Adrenal gland (tissue), 12 donors: ENCODE data around the gene COL25A1. TPM values are rescaled to one million over a fixed set of nuclear protein-coding genes. Genes with fewer than 3 reads are reported as not detected.

ENCODE experiments used
- DNase-seq, 7 donors: peaks; one replicate each; pipeline ENCODE4 v3.0.0-alpha.2; 2019 to 2020
- H3K27ac ChIP-seq, 5 donors: fragments of 200-600 bp; sonication (generic) in 4 of 5; 1 replicate in 3 of 5; 2 replicates in 2 of 5; pipeline versions ENCODE4 v1.5.1 to v1.8.0; 2016 to 2020; ENCODE audit warnings: mild to moderate bottlenecking in 1 of 5
- H3K27me3 ChIP-seq: fragments of 200-600 bp; 2 replicates; pipeline ENCODE4 v1.8.0; 2021
- H3K36me3 ChIP-seq, 2 donors: fragments of 200-600 bp; replicated peaks in 1 of 2; 1 replicate in 1 of 2; 2 replicates in 1 of 2; pipeline versions ENCODE4 v1.5.1 to v1.8.0; 2018 to 2022
- H3K4me1 ChIP-seq, 2 donors: fragments of 200-600 bp; replicated peaks in 1 of 2; 1 replicate in 1 of 2; 2 replicates in 1 of 2; pipeline versions ENCODE4 v1.5.1 to v1.8.0; 2018 to 2021
- H3K4me3 ChIP-seq, 4 donors: fragments of 200-600 bp; sonication (generic) in 3 of 4; one replicate each; pipeline ENCODE4 v1.5.1; 2016 to 2018
- H3K9me3 ChIP-seq, 3 donors: fragments of 200-600 bp; sonication (generic) in 1 of 3; replicated peaks in 1 of 3; 1 replicate in 2 of 3; 2 replicates in 1 of 3; pipeline versions ENCODE4 v1.5.1 to v1.8.0; 2016 to 2021
- CTCF ChIP-seq, 6 experiments: fragments of 450-650 bp in 4 of 6; fragments of 200-600 bp in 2 of 6; sonication (generic) in 1 of 6; IDR thresholded peaks; 1 replicate in 5 of 6; 2 replicates in 1 of 6; pipeline versions ENCODE4 v1.5.1 to v1.8.0; 2016 to 2021; ENCODE audit warnings: antibody characterized with exemption in 6 of 6, mild to moderate bottlenecking in 2 of 6, moderate library complexity in 1 of 6
- POLR2A ChIP-seq, 2 donors: fragments of 450-650 bp; IDR thresholded peaks; one replicate each; pipeline ENCODE4 v1.6.1; 2017; ENCODE audit warnings: antibody characterized with exemption in 2 of 2, mild to moderate bottlenecking in 2 of 2, moderate library complexity in 1 of 2
- WGBS, 4 donors: extraction: QIAGEN DNeasy Blood & Tissue Kit in 2 of 4; methylation state at CpG; one replicate each; pipeline versions ENCODE4 v1.1.5 to v1.1.7; 2013 to 2017; 5-methylcytosine and 5-hydroxymethylcytosine counted together
- intact Hi-C, 2 donors: fragments of 100-400 bp; cut with DNase I; formaldehyde crosslinking; loops; one replicate each; pipeline versions ENCODE4 v1.14.1 to v1.15.0; 2022 to 2023
- polyA plus RNA-seq, 3 donors: library from polyadenylated mRNA; stranded (reverse); fragments of 200-250 nt in 2 of 3; fragments of 350-450 nt in 1 of 3; fragmentation: Illumina TruSeq in 1 of 3; extraction: RNeasy Lipid Tissue Mini Kit (QIAGEN cat#74804) in 1 of 3; gene quantifications; one replicate each; pipeline ENCODE4 v1.2.3, GENCODE V29; 2013 to 2014
- total RNA-seq, 9 donors: library from RNA; depleted of rRNA in 4 of 9; stranded (reverse); fragments of >200 nt in 4 of 9; fragments of 120-200 nt in 1 of 9; fragmentation: NEBNext Ultra II Directional in 1 of 9; extraction: Animal tissue kit (Norgen Biotek cat#: 25700) in 1 of 9; gene quantifications; one replicate each; pipeline versions ENCODE4 v1.1.0 to v1.2.4, GENCODE V29; 2013 to 2023
- donor health status: healthy with polysubstance abuse.
- donor health status: Bipolar disorder and iron deficiency.
- donor health status: DM: yes; HTN: yes; CAD: no.
- donor health status: DM: no; HTN: no; CAD: no.
- donor health status: DM: no; HTN: no; CAD: no.
- donor health status: DM: yes; HTN: yes; CAD: no.

Gene COL25A1
- total and polyA plus RNA-seq, 12 donors: 0.05 to 2.1 (median 0.47) TPM

GRCh38 chr4:108922191-108922590 is 380.3 kb downstream of the COL25A1 start:
- no peak for TF ChIP-seq CTCF (IDR thresholded peaks at IDR 0.05)
- no peak for TF ChIP-seq POLR2A (IDR thresholded peaks at IDR 0.05)
- no peak overlapping the region for H3K27ac ChIP-seq
- no peaks in the 10 kb centered on the region for H3K27me3 ChIP-seq
- no peak overlapping the region for H3K4me3 ChIP-seq
- no peak for DNase-seq
- intact Hi-C loops: no loop called here
- no peaks in the 10 kb centered on the region for H3K36me3 ChIP-seq
- WGBS, 4 donors: 76 to 83% (median 81%) methylated on average over 5 of the region's 5 CpGs
- no peaks in the 10 kb centered on the region for H3K4me1 ChIP-seq
- H3K9me3 ChIP-seq: no peaks in the 10 kb centered on the region

GRCh38 chr4:108920395-108921087 is 381.9 kb downstream of the COL25A1 start:
- 32 to 66% (median 51%) methylated on average over 2 of the region's 2 CpGs for WGBS, 4 donors
- no peak overlapping the region for H3K4me3 ChIP-seq

GRCh38 chr4:108919226-108919893 is 383.1 kb downstream of the COL25A1 start:
- Histone ChIP-seq H3K4me3 (no peak overlapping the region), H3K27ac (no peak overlapping the region), H3K9me3 (no peaks in the 10 kb centered on the region), H3K27me3 (no peaks in the 10 kb centered on the region), H3K36me3 (no peaks in the 10 kb centered on the region), H3K4me1 (no peaks in the 10 kb centered on the region)
- intact Hi-C loops: no loop called here
- 69 to 84% (median 75%) methylated on average over 5 of the region's 5 CpGs for WGBS, 4 donors
- DNase-seq: no peak
- TF ChIP-seq POLR2A (IDR thresholded peaks at IDR 0.05) (no peak), CTCF (IDR thresholded peaks at IDR 0.05) (no peak)

More at GRCh38 chr4:108920395-108921087, 381.9 kb downstream of the COL25A1 start:
- no peak for TF ChIP-seq POLR2A (IDR thresholded peaks at IDR 0.05)
- no peak for TF ChIP-seq CTCF (IDR thresholded peaks at IDR 0.05)
- H3K4me1 ChIP-seq: no peaks in the 10 kb centered on the region
- no peak for DNase-seq
- no peaks in the 10 kb centered on the region for H3K9me3 ChIP-seq
- no peaks in the 10 kb centered on the region for H3K27me3 ChIP-seq
- H3K27ac ChIP-seq: no peak overlapping the region
- intact Hi-C loops: no loop called here
- H3K36me3 ChIP-seq: no peaks in the 10 kb centered on the region

GRCh38 chr4:108917255-108917654 is 385.2 kb downstream of the COL25A1 start:
- WGBS, 4 donors: 70 to 78% (median 72%) methylated on average over 5 of the region's 5 CpGs
- intact Hi-C loops: no loop called here

More at GRCh38 chr4:108917255-108917654, 385.2 kb downstream of the COL25A1 start:
- Histone ChIP-seq H3K27me3 (no peaks in the 10 kb centered on the region), H3K9me3 (no peaks in the 10 kb centered on the region), H3K4me1 (no peaks in the 10 kb centered on the region), H3K36me3 (no peaks in the 10 kb centered on the region), H3K4me3 (no peak overlapping the region), H3K27ac (no peak overlapping the region)
- DNase-seq: no peak
- TF ChIP-seq CTCF (IDR thresholded peaks at IDR 0.05) (no peak), POLR2A (IDR thresholded peaks at IDR 0.05) (no peak)
